ENCODE results near the gene NADK2.

Gene NADK2

GRCh38 chr5:36251218-36251617 is 9.5 kb upstream of the NADK2 start:
- H3K4me3 ChIP-seq (ENCODE audit: low read length), result no peak overlapping the region
- DNase-seq (ENCODE audit: low read depth, low spot score), result no peak

GRCh38 chr5:36250427-36250826 is 8.7 kb upstream of the NADK2 start:
- no peak for DNase-seq (ENCODE audit: low read depth, low spot score)
- no peak overlapping the region for H3K4me3 ChIP-seq (ENCODE audit: low read length)

GRCh38 chr5:36246036-36246800 is 4.5 kb upstream of the NADK2 start:
- H3K4me3 ChIP-seq (ENCODE audit: low read length), result no peak overlapping the region
- no peak for DNase-seq (ENCODE audit: low read depth, low spot score)

- H3K4me3 ChIP-seq (ENCODE audit: low read length), result no peak overlapping the region
- DNase-seq (ENCODE audit: low read depth, low spot score), result no peak
These were observed 2.4 kb upstream of the NADK2 start for GRCh38 chr5:36244076-36244475.

GRCh38 chr5:36243653-36244052 is 1.9 kb upstream of the NADK2 start:
- no peak for DNase-seq (ENCODE audit: low read depth, low spot score)
- no peak overlapping the region for H3K4me3 ChIP-seq (ENCODE audit: low read length)

- peak overlapping the region; percentile 61 for H3K4me3 ChIP-seq (ENCODE audit: low read length)
- no peak for DNase-seq (ENCODE audit: low read depth, low spot score)
These were observed 1.1 kb upstream of the NADK2 start for GRCh38 chr5:36242534-36243485.

GRCh38 chr5:36240779-36241630 is 720 bp downstream of the NADK2 start:
- DNase-seq (ENCODE audit: low read depth, low spot score), result no peak

GRCh38 chr5:36239370-36240293 is 2.1 kb downstream of the NADK2 start:
- H3K4me3 ChIP-seq (ENCODE audit: low read length), result no peak overlapping the region
- DNase-seq (ENCODE audit: low read depth, low spot score), result no peak

More at GRCh38 chr5:36240779-36241630, 720 bp downstream of the NADK2 start:
- H3K4me3 ChIP-seq (ENCODE audit: low read length), result peak overlapping the region; percentile 61

- no peak for DNase-seq (ENCODE audit: low read depth, low spot score)
- no peak overlapping the region for H3K4me3 ChIP-seq (ENCODE audit: low read length)
These were observed 3.0 kb downstream of the NADK2 start for GRCh38 chr5:36238502-36239295.

- DNase-seq (ENCODE audit: low read depth, low spot score), result no peak
- no peak overlapping the region for H3K4me3 ChIP-seq (ENCODE audit: low read length)
These were observed 4.0 kb downstream of the NADK2 start for GRCh38 chr5:36237751-36238150.

GRCh38 chr5:36236801-36237200 is 4.9 kb downstream of the NADK2 start:
- DNase-seq (ENCODE audit: low read depth, low spot score), result no peak
- no peak overlapping the region for H3K4me3 ChIP-seq (ENCODE audit: low read length)

GRCh38 chr5:36232533-36232932 is 9.2 kb downstream of the NADK2 start:
- DNase-seq (ENCODE audit: low read depth, low spot score), result no peak
- no peak overlapping the region for H3K4me3 ChIP-seq (ENCODE audit: low read length)

GRCh38 chr5:36230151-36230790 is 11.5 kb downstream of the NADK2 start:
- DNase-seq (ENCODE audit: low read depth, low spot score), result no peak

GRCh38 chr5:36228505-36228904 is 13.2 kb downstream of the NADK2 start:
- DNase-seq (ENCODE audit: low read depth, low spot score), result no peak
- no peak overlapping the region for H3K4me3 ChIP-seq (ENCODE audit: low read length)

More at GRCh38 chr5:36230151-36230790, 11.5 kb downstream of the NADK2 start:
- no peak overlapping the region for H3K4me3 ChIP-seq (ENCODE audit: low read length)

- DNase-seq (ENCODE audit: low read depth, low spot score), result no peak
These were observed 14.7 kb downstream of the NADK2 start for GRCh38 chr5:36227046-36227445.

GRCh38 chr5:36222620-36223019 is 19.1 kb downstream of the NADK2 start:
- H3K4me3 ChIP-seq (ENCODE audit: low read length), result no peak overlapping the region
- DNase-seq (ENCODE audit: low read depth, low spot score), result no peak

More at GRCh38 chr5:36227046-36227445, 14.7 kb downstream of the NADK2 start:
- no peak overlapping the region for H3K4me3 ChIP-seq (ENCODE audit: low read length)

- no peak overlapping the region for H3K4me3 ChIP-seq (ENCODE audit: low read length)
- DNase-seq (ENCODE audit: low read depth, low spot score), result no peak
These were observed 23.7 kb downstream of the NADK2 start for GRCh38 chr5:36217988-36218387.
